ENCODE measurements around the gene SEZ6. TPM values are rescaled to one million over a fixed set of nuclear protein-coding genes. Genes with fewer than 3 reads are reported as not detected.

SEZ6 gene
- total and polyA plus RNA-seq, 8 donors: under 0.01 to 21.4 (median 0.37) TPM; not detected in 2

DNA sequence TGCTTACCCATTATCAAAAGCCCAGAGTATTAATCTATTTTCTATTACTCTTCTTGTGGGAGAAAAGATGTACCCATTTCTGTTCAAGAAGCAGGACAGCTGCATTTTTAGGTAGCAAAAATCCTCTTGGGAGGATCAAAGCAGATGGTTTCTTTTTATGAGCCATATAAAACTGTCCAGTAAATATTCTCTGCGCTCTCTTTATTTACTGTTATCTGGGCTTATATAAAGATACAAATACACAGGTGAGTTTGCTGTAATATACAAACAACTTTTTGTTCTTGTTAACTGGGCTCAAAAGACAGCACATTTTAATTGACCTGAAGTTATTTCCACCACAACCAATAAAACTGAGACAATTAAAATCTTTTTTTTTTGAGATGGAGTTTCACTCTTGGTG, 64.6 kb downstream of the SEZ6 start:
- H3K27ac ChIP-seq: no peak overlapping the region
- 68 to 94% (median 83%) methylated on average over 1 of the region's 1 CpG for WGBS, 5 donors

DNA sequence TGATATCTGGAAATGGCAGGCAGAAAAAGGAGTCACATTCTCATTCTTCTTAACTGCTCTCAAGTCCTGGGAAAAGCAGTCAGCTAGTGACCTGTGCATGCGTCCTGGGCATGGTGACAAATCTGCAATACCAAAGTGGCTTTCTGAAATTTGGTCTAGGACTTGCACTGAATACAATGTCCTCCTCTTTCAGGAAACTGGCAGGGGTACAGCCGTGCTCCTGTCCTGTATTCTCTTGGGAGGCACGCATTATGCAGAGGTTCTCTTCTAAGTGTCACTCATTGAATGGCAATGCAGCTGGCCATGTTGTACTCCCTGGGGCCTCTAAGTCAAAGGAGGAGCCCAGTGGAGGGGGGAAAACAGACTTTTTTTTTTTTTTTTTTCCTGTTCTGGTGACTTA, 65.2 kb downstream of the SEZ6 start:
- no peaks in the 10 kb centered on the region for H3K9me3 ChIP-seq
- WGBS, 5 donors: 56 to 74% (median 60%) methylated on average over 3 of the region's 3 CpGs
- DNase-seq: no peak
- no peak for TF ChIP-seq EP300 (IDR thresholded peaks at IDR 0.05)
- no peak for TF ChIP-seq POLR2A (IDR thresholded peaks at IDR 0.05)
- TF ChIP-seq POLR2AphosphoS5 (IDR thresholded peaks at IDR 0.05): no peak
- TF ChIP-seq, protein P1, sequence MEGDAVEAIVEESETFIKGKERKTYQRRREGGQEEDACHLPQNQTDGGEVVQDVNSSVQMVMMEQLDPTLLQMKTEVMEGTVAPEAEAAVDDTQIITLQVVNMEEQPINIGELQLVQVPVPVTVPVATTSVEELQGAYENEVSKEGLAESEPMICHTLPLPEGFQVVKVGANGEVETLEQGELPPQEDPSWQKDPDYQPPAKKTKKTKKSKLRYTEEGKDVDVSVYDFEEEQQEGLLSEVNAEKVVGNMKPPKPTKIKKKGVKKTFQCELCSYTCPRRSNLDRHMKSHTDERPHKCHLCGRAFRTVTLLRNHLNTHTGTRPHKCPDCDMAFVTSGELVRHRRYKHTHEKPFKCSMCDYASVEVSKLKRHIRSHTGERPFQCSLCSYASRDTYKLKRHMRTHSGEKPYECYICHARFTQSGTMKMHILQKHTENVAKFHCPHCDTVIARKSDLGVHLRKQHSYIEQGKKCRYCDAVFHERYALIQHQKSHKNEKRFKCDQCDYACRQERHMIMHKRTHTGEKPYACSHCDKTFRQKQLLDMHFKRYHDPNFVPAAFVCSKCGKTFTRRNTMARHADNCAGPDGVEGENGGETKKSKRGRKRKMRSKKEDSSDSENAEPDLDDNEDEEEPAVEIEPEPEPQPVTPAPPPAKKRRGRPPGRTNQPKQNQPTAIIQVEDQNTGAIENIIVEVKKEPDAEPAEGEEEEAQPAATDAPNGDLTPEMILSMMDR (IDR thresholded peaks at IDR 0.05): no peak
- H3K4me3 ChIP-seq: no peak overlapping the region
- peaks cover 6 to 31% (median 12%) of the 10 kb centered on the region in 4 donors for H3K36me3 ChIP-seq
- intact Hi-C loops (cut with DNase I; ENCODE audit: low total_unique reads): no loop called here
- H3K27me3 ChIP-seq: no peaks in the 10 kb centered on the region
- H3K27ac ChIP-seq: peak overlapping the region in 1 of 5 donors; percentile 22
- H3K4me1 ChIP-seq: peaks cover 58 to 96% (median 77%) of the 10 kb centered on the region in 4 donors

More for the DNA sequence above, 64.6 kb downstream of the SEZ6 start:
- no peak for DNase-seq
- TF ChIP-seq POLR2A (IDR thresholded peaks at IDR 0.05) (no peak), EP300 (IDR thresholded peaks at IDR 0.05) (no peak), POLR2AphosphoS5 (IDR thresholded peaks at IDR 0.05) (no peak)
- TF ChIP-seq, protein P1 (IDR thresholded peaks at IDR 0.05): no peak
- Histone ChIP-seq H3K27me3 (no peaks in the 10 kb centered on the region), H3K36me3 (peaks cover 6 to 31% (median 12%) of the 10 kb centered on the region in 4 donors), H3K4me3 (no peak overlapping the region), H3K9me3 (no peaks in the 10 kb centered on the region), H3K4me1 (peaks cover 64 to 96% (median 78%) of the 10 kb centered on the region in 4 donors)
- intact Hi-C loops (cut with DNase I; ENCODE audit: low total_unique reads): no loop called here

DNA sequence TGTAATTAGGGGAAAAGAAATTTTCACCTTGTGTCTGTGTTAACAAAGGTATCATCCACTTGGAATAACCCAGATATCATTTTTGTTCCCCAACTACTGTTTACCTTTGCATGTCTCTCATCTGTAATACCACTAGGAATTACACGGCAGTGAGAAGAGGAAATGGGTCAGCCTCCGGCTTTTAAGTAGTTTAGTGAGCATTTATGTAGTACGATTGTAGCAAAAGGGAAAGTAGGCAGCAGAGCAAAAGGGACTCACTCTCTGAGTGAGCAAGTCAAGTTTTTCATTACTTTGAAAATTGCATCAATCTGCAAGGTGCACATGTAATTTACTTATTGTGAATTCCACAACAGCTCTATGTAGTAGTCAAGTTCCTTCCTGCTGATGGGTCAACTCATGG, 65.7 kb downstream of the SEZ6 start:
- H3K27ac ChIP-seq: peak overlapping the region in 1 of 5 donors; percentile 22

DNA sequence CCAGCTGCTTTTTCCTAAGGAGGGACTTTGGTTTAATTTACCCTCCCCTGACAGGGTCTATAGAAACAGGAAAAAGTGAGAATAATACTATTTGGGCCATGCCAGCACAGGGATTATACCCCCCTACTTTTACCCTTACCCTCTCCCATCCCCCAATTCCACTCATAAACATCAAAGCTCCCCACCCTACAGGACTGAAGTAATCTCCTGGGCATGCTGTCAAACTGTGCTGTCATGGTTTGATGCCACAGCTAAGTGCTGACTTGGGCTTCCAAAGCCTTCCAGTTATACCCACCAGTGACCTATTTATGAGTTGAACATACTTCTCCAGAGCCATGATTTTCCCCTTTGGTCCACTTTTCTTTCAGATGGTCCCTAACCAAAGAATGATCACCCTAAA, 67.3 kb downstream of the SEZ6 start:
- H3K4me1 ChIP-seq: peaks cover 42 to 86% (median 66%) of the 10 kb centered on the region in 4 donors
- intact Hi-C loops (cut with DNase I; ENCODE audit: low total_unique reads): no loop called here
- H3K9me3 ChIP-seq: no peaks in the 10 kb centered on the region
- H3K27ac ChIP-seq: peak overlapping the region in 1 of 5 donors; percentile 70
- TF ChIP-seq POLR2A (IDR thresholded peaks at IDR 0.05) (no peak), POLR2AphosphoS5 (IDR thresholded peaks at IDR 0.05) (no peak), EP300 (IDR thresholded peaks at IDR 0.05) (no peak)
- TF ChIP-seq, protein P1 (IDR thresholded peaks at IDR 0.05): no peak
- DNase-seq: no peak
- peaks cover 6 to 22% (median 10%) of the 10 kb centered on the region in 4 donors for H3K36me3 ChIP-seq
- no peaks in the 10 kb centered on the region for H3K27me3 ChIP-seq
- no peak overlapping the region for H3K4me3 ChIP-seq

More for the DNA sequence above, 65.7 kb downstream of the SEZ6 start:
- no peak for DNase-seq
- WGBS, 5 donors: 44 to 63% (median 54%) methylated on average over 3 of the region's 3 CpGs
- TF ChIP-seq POLR2AphosphoS5 (IDR thresholded peaks at IDR 0.05) (no peak), POLR2A (IDR thresholded peaks at IDR 0.05) (no peak), EP300 (IDR thresholded peaks at IDR 0.05) (no peak)
- TF ChIP-seq, protein P1 (IDR thresholded peaks at IDR 0.05): no peak
- peaks cover 6 to 31% (median 12%) of the 10 kb centered on the region in 4 donors for H3K36me3 ChIP-seq
- intact Hi-C loops (cut with DNase I; ENCODE audit: low total_unique reads): no loop called here
- H3K27me3 ChIP-seq: no peaks in the 10 kb centered on the region
- H3K4me1 ChIP-seq: peaks cover 52 to 96% (median 75%) of the 10 kb centered on the region in 4 donors
- H3K4me3 ChIP-seq: no peak overlapping the region
- no peaks in the 10 kb centered on the region for H3K9me3 ChIP-seq

All from stomach (tissue), 9 donors.